GM23338 (cell line): Measurements from ENCODE around the gene THUMPD2. TPM values are rescaled to one million over a fixed set of nuclear protein-coding genes. Genes with fewer than 3 reads are reported as not detected.

ENCODE experiments used
- ATAC-seq: fragments of 200-7000 bp; cut with Tn5 transposase; 3 replicates; pipeline ENCODE4 v1.9.1; 2020
- DNase-seq: peaks from one replicate; pipeline ENCODE4 v3.0.0-alpha.2; 2015; ENCODE audit warnings: low spot score
- H2AFZ ChIP-seq: fragments of 200-600 bp; sonication (generic); 2 replicates; pipeline ENCODE4 v1.8.0; 2016; ENCODE audit warnings: antibody characterized with exemption, mild to moderate bottlenecking, moderate library complexity
- H3F3A ChIP-seq: fragments of 200-600 bp; sonication (generic); replicated peaks from 2 replicates; pipeline ENCODE4 v1.8.0; 2017; ENCODE audit warnings: antibody characterized with exemption, mixed run types, low read depth
- H3K27ac ChIP-seq: fragments of 200-600 bp; sonication (generic); 2 replicates; pipeline ENCODE4 v1.6.1; 2016; ENCODE audit warnings: low read depth
- H3K27me3 ChIP-seq: fragments of 200-600 bp; sonication (generic); 2 replicates; pipeline ENCODE4 v1.8.0; 2016; ENCODE audit warnings: mild to moderate bottlenecking, mixed run types, moderate library complexity; ENCODE audit not compliant: insufficient read depth
- H3K36me3 ChIP-seq: fragments of 200-600 bp; sonication (generic); 2 replicates; pipeline ENCODE4 v1.8.0; 2016; ENCODE audit warnings: mild to moderate bottlenecking; ENCODE audit not compliant: insufficient read depth
- H3K4me1 ChIP-seq: fragments of 200-600 bp; sonication (generic); 2 replicates; pipeline ENCODE4 v1.8.0; 2016; ENCODE audit warnings: mild to moderate bottlenecking, moderate library complexity; ENCODE audit not compliant: insufficient read depth
- H3K4me2 ChIP-seq: fragments of 200-600 bp; sonication (generic); 2 replicates; pipeline ENCODE4 v1.7.1; 2017; ENCODE audit warnings: mixed run types
- H3K4me3 ChIP-seq: fragments of 200-600 bp; sonication (generic); 2 replicates; pipeline ENCODE4 v1.6.1; 2016; ENCODE audit warnings: mixed run types
- H3K79me2 ChIP-seq: fragments of 200-600 bp; sonication (generic); replicated peaks from 2 replicates; pipeline ENCODE4 v1.8.0; 2017; ENCODE audit warnings: mild to moderate bottlenecking; ENCODE audit not compliant: insufficient read depth
- H3K9me2 ChIP-seq: fragments of 200-600 bp; sonication (generic); 2 replicates; pipeline ENCODE4 v1.8.0; 2017; ENCODE audit not compliant: insufficient read depth
- H4K20me1 ChIP-seq: fragments of 200-600 bp; sonication (generic); replicated peaks from 2 replicates; pipeline ENCODE4 v1.8.0; 2017; ENCODE audit warnings: mild to moderate bottlenecking; ENCODE audit not compliant: insufficient read depth
- H3K27ac Mint-ChIP-seq: 2 replicates; pipeline ENCODE4 v1.8.0; 2020; ENCODE audit warnings: inconsistent platforms, mild to moderate bottlenecking, moderate library complexity, mixed read lengths
- H3K27me3 Mint-ChIP-seq: 3 replicates; pipeline ENCODE4 v1.8.0; 2022; ENCODE audit warnings: low read depth, mild to moderate bottlenecking, moderate library complexity, mixed read lengths, inconsistent platforms; ENCODE audit not compliant: insufficient read depth, poor library complexity
- H3K36me3 Mint-ChIP-seq: 3 replicates; pipeline ENCODE4 v1.8.0; 2021; ENCODE audit warnings: low read depth, mild to moderate bottlenecking, inconsistent platforms, moderate library complexity, mixed read lengths
- H3K4me1 Mint-ChIP-seq: 3 replicates; pipeline ENCODE4 v1.8.0; 2020; ENCODE audit warnings: mild to moderate bottlenecking, inconsistent platforms, mixed read lengths
- H3K4me3 Mint-ChIP-seq: 3 replicates; pipeline ENCODE4 v1.8.0; 2021; ENCODE audit warnings: moderate library complexity, mild to moderate bottlenecking, inconsistent platforms, mixed read lengths
- H3K9me3 Mint-ChIP-seq: 3 replicates; pipeline ENCODE4 v1.8.0; 2020; ENCODE audit warnings: moderate library complexity, mild to moderate bottlenecking, inconsistent platforms, mixed read lengths
- CREB1 ChIP-seq: fragments of 250-450 bp; sonication (Bioruptor Pico); IDR thresholded peaks from 2 replicates; pipeline ENCODE4 v1.5.0; 2020; ENCODE audit warnings: low read depth, mild to moderate bottlenecking, moderate library complexity
- EZH2 ChIP-seq: fragments of 200-600 bp; sonication (generic); IDR thresholded peaks from one replicate; pipeline ENCODE4 v1.8.0; 2017; ENCODE audit warnings: antibody characterized with exemption, mild to moderate bottlenecking, low read depth; ENCODE audit not compliant: unreplicated experiment
- EZH2phosphoT487 ChIP-seq: fragments of 200-600 bp; sonication (generic); IDR thresholded peaks from one replicate; pipeline ENCODE4 v1.8.1; 2018; ENCODE audit warnings: antibody characterized with exemption; ENCODE audit not compliant: unreplicated experiment
- JUNB ChIP-seq: IDR thresholded peaks from one replicate; pipeline ENCODE4 v1.6.1; 2016; ENCODE audit warnings: antibody characterized with exemption; ENCODE audit not compliant: unreplicated experiment
- NANOG ChIP-seq: IDR thresholded peaks from 2 replicates; pipeline ENCODE4 v1.6.1; 2016; ENCODE audit warnings: antibody characterized with exemption, borderline replicate concordance
- POLR2AphosphoS5 ChIP-seq: IDR thresholded peaks from 2 replicates; pipeline ENCODE4 v1.6.1; 2016; ENCODE audit warnings: antibody characterized with exemption, low read depth
- STAT1 ChIP-seq: IDR thresholded peaks from one replicate; pipeline ENCODE4 v1.6.1; 2016; ENCODE audit warnings: antibody characterized with exemption; ENCODE audit not compliant: unreplicated experiment
- ZNF114 ChIP-seq: fragments of 250-450 bp; sonication (Bioruptor Pico); IDR thresholded peaks from 2 replicates; pipeline ENCODE4 v1.5.0; 2020; ENCODE audit warnings: mild to moderate bottlenecking, moderate library complexity
- ZNF331 ChIP-seq: fragments of 250-450 bp; sonication (Bioruptor Pico); IDR thresholded peaks from 2 replicates; pipeline ENCODE4 v1.5.0; 2020; ENCODE audit warnings: low read depth, mild to moderate bottlenecking, moderate library complexity
- polyA plus RNA-seq: library from polyadenylated mRNA; unstranded; fragments of >200 nt; fragmentation: Nextera tagmentation; extraction: Ambion mirVana; gene quantifications from 2 replicates; pipeline ENCODE4 v1.2.1, GENCODE V29; 2016
- total RNA-seq: library from RNA; depleted of rRNA; stranded (reverse); fragments of >200 nt; shearing (Covaris generic); gene quantifications from 2 replicates; pipeline ENCODE4 v1.2.3, GENCODE V29; 2014
- TF ChIP-seq, protein P1 (sequence below): fragments of 250-450 bp; sonication (Bioruptor Pico); IDR thresholded peaks from 2 replicates; pipeline ENCODE4 v1.5.0; 2020; ENCODE audit warnings: mild to moderate bottlenecking, moderate library complexity
- TF ChIP-seq, protein P2 (sequence below): IDR thresholded peaks from 2 replicates; pipeline ENCODE4 v1.6.1; 2016; ENCODE audit warnings: antibody characterized with exemption
- TF ChIP-seq, protein P3 (sequence below), 2 experiments: fragments of 200-600 bp in 1 of 2; sonication (generic) in 1 of 2; conservative IDR thresholded peaks; 2 replicates each; pipeline versions ENCODE4 v1.5.1 to v1.6.1; 2016 to 2017; ENCODE audit warnings: antibody characterized with exemption in 2 of 2, low read depth in 2 of 2, mild to moderate bottlenecking in 2 of 2, moderate library complexity in 1 of 2
- TF ChIP-seq, protein P4 (sequence below): IDR thresholded peaks from one replicate; pipeline ENCODE4 v1.6.1; 2018; ENCODE audit warnings: antibody characterized with exemption; ENCODE audit not compliant: unreplicated experiment

Gene THUMPD2
- total and polyA plus RNA-seq, 2 experiments from 2014 or later, result 19.5 to 25.1 TPM

DNA sequence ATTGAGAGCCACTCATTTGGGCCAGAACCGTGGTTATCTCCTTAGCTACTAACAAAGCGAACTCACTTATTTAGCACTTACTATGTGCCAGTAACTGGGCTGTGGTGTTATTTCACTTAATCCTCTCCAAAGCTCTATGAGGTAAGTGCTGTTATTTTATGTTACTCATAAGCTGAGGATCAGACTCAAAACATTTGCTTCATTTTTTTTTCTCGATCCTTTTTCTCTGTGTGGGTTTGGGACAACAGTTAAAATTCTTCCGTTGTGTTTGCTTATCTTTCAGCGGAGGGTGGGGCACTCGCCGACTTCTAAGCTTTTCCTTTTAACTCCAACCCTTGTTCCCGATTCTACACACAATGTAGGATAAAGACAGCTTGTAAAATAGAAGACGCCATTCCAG is 60.6 kb downstream of the THUMPD2 start:
- Histone ChIP-seq H3K4me2 (no peak overlapping the region), H3K27ac (no peak overlapping the region; the same call in 1 of the 2 replicates), H3K4me3 (no peak overlapping the region), H3K27me3 (no peaks in the 10 kb centered on the region), H3K36me3 (no peaks in the 10 kb centered on the region), H3K9me2 (no peaks in the 10 kb centered on the region), H3F3A (no peaks in the 10 kb centered on the region), H4K20me1 (no peaks in the 10 kb centered on the region), H2AFZ (no peak overlapping the region), H3K4me1 (peaks cover 28% of the 10 kb centered on the region), H3K79me2 (no peaks in the 10 kb centered on the region)
- H3K27me3 Mint-ChIP-seq, result peaks cover 1% of the 10 kb centered on the region
- no peak for ATAC-seq
- H3K27ac Mint-ChIP-seq, result no peak overlapping the region
- DNase-seq, result no peak
- H3K36me3 Mint-ChIP-seq, result no peaks in the 10 kb centered on the region
- no peaks in the 10 kb centered on the region for H3K9me3 Mint-ChIP-seq
- no peak for TF ChIP-seq CREB1 (CRISPR knock-in tag)
- TF ChIP-seq, protein P1, sequence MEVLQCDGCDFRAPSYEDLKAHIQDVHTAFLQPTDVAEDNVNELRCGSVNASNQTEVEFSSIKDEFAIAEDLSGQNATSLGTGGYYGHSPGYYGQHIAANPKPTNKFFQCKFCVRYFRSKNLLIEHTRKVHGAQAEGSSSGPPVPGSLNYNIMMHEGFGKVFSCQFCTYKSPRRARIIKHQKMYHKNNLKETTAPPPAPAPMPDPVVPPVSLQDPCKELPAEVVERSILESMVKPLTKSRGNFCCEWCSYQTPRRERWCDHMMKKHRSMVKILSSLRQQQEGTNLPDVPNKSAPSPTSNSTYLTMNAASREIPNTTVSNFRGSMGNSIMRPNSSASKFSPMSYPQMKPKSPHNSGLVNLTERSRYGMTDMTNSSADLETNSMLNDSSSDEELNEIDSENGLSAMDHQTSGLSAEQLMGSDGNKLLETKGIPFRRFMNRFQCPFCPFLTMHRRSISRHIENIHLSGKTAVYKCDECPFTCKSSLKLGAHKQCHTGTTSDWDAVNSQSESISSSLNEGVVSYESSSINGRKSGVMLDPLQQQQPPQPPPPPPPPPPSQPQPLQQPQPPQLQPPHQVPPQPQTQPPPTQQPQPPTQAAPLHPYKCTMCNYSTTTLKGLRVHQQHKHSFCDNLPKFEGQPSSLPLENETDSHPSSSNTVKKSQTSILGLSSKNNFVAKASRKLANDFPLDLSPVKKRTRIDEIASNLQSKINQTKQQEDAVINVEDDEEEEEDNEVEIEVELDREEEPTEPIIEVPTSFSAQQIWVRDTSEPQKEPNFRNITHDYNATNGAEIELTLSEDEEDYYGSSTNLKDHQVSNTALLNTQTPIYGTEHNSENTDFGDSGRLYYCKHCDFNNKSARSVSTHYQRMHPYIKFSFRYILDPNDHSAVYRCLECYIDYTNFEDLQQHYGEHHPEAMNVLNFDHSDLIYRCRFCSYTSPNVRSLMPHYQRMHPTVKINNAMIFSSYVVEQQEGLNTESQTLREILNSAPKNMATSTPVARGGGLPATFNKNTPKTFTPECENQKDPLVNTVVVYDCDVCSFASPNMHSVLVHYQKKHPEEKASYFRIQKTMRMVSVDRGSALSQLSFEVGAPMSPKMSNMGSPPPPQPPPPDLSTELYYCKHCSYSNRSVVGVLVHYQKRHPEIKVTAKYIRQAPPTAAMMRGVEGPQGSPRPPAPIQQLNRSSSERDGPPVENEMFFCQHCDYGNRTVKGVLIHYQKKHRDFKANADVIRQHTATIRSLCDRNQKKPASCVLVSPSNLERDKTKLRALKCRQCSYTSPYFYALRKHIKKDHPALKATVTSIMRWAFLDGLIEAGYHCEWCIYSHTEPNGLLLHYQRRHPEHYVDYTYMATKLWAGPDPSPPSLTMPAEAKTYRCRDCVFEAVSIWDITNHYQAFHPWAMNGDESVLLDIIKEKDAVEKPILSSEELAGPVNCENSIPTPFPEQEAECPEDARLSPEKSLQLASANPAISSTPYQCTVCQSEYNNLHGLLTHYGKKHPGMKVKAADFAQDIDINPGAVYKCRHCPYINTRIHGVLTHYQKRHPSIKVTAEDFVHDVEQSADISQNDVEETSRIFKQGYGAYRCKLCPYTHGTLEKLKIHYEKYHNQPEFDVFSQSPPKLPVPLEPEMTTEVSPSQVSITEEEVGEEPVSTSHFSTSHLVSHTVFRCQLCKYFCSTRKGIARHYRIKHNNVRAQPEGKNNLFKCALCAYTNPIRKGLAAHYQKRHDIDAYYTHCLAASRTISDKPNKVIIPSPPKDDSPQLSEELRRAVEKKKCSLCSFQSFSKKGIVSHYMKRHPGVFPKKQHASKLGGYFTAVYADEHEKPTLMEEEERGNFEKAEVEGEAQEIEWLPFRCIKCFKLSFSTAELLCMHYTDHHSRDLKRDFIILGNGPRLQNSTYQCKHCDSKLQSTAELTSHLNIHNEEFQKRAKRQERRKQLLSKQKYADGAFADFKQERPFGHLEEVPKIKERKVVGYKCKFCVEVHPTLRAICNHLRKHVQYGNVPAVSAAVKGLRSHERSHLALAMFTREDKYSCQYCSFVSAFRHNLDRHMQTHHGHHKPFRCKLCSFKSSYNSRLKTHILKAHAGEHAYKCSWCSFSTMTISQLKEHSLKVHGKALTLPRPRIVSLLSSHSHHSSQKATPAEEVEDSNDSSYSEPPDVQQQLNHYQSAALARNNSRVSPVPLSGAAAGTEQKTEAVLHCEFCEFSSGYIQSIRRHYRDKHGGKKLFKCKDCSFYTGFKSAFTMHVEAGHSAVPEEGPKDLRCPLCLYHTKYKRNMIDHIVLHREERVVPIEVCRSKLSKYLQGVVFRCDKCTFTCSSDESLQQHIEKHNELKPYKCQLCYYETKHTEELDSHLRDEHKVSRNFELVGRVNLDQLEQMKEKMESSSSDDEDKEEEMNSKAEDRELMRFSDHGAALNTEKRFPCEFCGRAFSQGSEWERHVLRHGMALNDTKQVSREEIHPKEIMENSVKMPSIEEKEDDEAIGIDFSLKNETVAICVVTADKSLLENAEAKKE, result no peak
- TF ChIP-seq POLR2AphosphoS5, result no peak
- TF ChIP-seq, protein P2, sequence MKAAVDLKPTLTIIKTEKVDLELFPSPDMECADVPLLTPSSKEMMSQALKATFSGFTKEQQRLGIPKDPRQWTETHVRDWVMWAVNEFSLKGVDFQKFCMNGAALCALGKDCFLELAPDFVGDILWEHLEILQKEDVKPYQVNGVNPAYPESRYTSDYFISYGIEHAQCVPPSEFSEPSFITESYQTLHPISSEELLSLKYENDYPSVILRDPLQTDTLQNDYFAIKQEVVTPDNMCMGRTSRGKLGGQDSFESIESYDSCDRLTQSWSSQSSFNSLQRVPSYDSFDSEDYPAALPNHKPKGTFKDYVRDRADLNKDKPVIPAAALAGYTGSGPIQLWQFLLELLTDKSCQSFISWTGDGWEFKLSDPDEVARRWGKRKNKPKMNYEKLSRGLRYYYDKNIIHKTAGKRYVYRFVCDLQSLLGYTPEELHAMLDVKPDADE, result no peak
- no peak for TF ChIP-seq EZH2phosphoT487
- TF ChIP-seq NANOG, result no peak
- TF ChIP-seq, protein P3, sequence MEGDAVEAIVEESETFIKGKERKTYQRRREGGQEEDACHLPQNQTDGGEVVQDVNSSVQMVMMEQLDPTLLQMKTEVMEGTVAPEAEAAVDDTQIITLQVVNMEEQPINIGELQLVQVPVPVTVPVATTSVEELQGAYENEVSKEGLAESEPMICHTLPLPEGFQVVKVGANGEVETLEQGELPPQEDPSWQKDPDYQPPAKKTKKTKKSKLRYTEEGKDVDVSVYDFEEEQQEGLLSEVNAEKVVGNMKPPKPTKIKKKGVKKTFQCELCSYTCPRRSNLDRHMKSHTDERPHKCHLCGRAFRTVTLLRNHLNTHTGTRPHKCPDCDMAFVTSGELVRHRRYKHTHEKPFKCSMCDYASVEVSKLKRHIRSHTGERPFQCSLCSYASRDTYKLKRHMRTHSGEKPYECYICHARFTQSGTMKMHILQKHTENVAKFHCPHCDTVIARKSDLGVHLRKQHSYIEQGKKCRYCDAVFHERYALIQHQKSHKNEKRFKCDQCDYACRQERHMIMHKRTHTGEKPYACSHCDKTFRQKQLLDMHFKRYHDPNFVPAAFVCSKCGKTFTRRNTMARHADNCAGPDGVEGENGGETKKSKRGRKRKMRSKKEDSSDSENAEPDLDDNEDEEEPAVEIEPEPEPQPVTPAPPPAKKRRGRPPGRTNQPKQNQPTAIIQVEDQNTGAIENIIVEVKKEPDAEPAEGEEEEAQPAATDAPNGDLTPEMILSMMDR (conservative IDR thresholded peaks at IDR 0.05; ENCODE audit: low read depth in 2 of 2), result no peak
- TF ChIP-seq EZH2, result no peak
- no peak for TF ChIP-seq ZNF331
- no peak for TF ChIP-seq JUNB
- TF ChIP-seq ZNF114 (CRISPR knock-in tag), result no peak
- TF ChIP-seq STAT1, result no peak
- TF ChIP-seq, protein P4, sequence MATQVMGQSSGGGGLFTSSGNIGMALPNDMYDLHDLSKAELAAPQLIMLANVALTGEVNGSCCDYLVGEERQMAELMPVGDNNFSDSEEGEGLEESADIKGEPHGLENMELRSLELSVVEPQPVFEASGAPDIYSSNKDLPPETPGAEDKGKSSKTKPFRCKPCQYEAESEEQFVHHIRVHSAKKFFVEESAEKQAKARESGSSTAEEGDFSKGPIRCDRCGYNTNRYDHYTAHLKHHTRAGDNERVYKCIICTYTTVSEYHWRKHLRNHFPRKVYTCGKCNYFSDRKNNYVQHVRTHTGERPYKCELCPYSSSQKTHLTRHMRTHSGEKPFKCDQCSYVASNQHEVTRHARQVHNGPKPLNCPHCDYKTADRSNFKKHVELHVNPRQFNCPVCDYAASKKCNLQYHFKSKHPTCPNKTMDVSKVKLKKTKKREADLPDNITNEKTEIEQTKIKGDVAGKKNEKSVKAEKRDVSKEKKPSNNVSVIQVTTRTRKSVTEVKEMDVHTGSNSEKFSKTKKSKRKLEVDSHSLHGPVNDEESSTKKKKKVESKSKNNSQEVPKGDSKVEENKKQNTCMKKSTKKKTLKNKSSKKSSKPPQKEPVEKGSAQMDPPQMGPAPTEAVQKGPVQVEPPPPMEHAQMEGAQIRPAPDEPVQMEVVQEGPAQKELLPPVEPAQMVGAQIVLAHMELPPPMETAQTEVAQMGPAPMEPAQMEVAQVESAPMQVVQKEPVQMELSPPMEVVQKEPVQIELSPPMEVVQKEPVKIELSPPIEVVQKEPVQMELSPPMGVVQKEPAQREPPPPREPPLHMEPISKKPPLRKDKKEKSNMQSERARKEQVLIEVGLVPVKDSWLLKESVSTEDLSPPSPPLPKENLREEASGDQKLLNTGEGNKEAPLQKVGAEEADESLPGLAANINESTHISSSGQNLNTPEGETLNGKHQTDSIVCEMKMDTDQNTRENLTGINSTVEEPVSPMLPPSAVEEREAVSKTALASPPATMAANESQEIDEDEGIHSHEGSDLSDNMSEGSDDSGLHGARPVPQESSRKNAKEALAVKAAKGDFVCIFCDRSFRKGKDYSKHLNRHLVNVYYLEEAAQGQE, result no peak
- peaks cover 16% of the 10 kb centered on the region for H3K4me1 Mint-ChIP-seq
- no peak overlapping the region for H3K4me3 Mint-ChIP-seq
